NCI-H524 treated with DMSO at 0.1 percent for 48 hours (cell line): ENCODE measurements around the gene MUC5B.

Source experiments
- DNase-seq: peaks from one replicate; lab custom pipeline; 2025; lab: John Stamatoyannopoulos, UW

Gene MUC5B

DNA sequence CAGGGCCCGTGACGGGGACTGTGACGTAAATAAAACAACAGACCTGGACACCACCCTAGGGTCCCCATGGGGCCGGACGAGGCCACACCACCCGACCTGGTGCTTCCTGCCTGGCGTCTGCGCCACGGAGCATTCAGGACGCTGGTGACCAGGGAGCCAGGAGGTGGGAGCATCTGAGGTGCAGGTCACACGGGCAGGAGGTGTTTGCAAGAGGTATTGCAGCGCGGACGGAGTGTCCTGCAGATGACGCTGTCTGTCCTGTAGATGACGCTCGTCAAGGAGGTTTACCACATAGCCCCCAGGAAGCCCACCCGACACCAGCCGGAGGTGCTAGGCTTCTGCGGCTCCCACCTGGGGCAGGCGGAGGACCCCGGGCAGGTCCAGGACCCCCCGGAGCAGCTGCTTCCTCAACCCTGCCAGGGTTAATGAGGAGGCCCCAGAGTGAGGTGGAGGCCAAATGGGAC lies 986 bp upstream of the MUC5B start:
- no peak for DNase-seq

DNA sequence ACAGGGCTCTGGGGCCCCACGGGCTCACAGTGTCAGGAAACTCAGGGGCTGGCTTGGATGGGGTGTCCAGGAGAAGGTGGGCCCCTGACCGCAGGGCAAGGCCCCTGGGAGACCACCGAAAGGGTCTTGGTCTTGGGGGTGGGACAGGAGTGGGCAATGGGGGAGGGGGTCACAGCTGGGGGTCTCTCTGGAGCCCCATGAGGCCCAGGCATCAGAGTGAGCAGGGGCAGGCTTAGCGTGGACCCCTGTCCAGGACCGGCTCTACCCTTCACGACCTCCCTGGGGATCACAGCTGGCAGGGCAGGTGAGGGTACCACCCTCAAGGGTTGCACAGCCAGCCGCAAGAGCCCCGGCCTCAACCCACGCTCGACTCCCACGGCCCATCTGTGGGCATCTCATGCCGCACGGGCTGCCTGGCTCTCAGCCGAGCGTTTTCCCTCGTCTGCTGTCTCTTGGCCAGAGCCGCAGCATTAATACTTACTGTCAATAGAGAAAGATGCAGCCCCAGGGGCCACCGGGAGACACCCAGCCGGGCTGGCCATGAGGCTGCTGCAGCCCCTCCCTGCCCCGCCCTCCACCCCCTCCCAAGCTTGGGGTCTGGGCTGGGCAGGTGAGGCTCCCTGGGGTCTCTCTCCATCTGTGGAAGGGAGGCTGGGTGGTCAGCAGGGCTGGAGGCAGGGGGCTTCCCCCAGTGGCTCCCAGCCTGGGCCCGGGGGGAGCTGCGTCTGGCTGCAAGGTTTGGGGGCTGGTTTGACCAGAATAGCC lies 662 bp downstream of the MUC5B start:
- DNase-seq = no peak

DNA sequence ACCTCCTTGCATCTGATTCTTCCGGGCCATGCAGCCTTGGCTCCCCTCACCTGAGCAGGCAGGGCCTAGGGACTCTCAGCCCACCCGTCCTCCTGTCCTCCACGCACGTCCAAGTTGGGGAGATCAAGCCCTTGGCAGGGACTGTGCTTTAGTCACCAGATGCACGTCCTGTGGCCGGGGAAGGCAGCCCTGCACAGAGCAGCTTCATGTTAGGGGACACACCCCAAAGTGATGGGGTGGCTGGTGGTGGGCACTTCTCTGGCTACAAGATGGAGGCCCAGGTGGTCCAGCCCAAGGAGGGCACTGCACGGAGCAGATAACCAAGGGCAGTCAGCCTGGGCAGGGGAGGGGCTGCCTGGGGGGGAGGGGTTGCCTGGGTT lies 1.2 kb downstream of the MUC5B start:
- DNase-seq = no peak

DNA sequence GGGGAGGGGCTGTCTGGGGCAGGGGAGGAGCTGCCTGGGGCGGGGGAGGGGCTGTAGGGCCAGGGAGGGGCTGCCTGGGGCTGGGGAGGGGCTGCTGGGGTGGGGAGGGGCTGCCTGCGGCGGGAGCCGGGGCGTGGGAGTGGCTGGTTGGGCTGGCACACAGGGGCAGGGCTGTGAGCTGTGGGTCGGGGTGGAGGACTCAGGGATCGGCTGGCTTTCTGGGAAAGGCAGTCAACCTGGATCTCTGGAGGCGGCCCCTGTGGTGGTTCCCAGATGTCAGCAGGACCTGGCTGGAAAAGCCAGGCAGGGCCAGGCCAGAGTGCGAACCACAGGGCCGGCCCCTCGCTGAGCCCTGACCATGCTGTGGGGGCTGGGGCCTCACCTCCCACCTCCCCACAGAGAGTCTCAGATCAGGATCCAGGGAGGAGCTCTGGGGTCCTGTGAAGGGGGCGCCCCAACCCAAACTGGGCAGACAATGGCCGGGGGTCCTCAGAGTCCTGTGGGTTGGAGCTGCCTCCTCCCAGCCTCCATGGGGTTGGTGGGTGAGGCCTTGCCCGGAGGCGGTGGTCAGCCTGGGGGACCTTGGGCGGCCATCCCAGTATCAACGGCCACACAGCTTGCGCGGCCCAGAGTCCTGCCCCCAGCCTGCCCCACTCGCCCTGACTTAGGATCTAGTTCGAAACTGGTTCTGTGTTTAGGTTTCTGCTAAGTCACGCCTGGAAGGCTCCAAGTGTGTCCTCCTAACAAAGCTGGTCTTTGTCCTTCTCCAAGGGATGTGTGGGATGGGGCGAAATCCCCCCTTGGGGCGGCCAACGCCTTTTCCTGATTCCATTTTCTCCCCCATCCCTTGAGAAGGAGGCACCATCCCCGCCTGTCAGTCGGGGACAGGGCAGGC lies 1.9 kb downstream of the MUC5B start:
- no peak for DNase-seq

DNA sequence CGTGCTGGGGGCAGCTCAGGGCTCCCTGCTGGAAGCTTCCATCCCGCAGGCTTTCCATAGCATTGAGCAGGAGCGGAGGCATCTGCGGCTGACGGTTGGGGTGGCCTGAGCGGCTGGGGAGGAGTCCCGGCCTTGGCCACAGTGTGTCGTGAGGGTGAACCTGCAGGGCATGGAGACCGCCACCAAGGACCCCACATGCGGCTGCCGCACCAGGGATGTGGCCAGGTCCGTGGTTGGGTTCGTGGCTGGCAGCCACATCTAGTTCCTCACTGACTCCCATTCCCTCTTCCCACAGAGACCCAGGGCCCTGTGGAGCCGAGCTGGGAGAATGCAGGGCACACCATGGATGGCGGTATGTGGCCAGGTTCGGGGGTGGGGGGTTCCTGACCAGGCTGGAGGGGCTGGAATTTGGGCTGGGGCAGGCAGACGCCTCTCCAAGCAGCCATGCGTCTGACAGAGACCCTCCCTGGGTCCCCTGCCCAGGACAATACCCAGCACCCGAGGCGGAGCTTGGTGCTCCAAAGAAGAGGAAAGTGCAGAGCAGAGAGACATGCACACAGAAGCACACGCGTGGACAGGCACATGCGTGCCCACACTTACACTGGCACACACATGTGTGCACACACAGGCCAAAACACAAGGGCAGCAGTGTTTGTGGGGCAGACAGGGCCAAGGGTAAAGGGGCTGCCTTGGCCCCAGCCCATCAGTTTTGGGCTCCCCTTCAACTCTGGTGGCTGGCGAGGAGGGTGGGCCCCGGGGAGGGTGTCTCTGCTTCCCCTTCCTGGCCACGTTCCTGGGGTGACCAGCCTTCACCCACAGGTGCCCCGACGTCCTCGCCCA lies 2.7 kb downstream of the MUC5B start:
- DNase-seq = no peak

DNA sequence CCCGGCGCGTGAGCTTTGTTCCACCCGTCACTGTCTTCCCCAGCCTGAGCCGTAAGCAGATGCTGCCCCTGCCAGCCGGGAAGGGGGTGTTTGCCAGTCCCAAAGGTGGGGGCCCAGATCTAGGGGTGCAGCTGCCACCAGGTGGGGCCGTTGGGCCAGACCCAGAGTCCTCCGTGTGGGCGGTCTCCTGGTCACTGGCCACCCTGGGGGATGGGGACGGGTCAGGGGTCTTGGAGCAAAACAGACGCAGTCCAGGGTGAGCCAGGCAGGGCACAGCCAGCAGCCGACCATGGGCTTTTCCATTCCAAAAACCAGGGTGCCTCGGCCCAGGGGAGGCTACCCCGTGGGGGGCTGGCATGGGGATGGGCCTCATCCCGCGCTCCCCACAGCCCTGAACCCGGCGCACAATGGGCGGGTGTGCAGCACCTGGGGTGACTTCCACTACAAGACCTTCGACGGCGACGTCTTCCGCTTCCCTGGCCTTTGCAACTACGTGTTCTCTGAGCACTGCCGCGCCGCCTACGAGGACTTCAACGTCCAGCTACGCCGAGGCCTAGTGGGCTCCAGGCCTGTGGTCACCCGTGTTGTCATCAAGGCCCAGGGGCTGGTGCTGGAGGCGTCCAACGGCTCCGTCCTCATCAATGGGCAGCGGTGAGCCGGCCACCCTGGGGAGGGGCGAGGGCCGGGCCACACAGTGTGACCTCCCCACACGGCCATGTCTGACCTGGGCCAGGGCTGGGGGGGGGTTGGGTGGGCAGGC lies 3.5 kb downstream of the MUC5B start:
- no peak for DNase-seq

DNA sequence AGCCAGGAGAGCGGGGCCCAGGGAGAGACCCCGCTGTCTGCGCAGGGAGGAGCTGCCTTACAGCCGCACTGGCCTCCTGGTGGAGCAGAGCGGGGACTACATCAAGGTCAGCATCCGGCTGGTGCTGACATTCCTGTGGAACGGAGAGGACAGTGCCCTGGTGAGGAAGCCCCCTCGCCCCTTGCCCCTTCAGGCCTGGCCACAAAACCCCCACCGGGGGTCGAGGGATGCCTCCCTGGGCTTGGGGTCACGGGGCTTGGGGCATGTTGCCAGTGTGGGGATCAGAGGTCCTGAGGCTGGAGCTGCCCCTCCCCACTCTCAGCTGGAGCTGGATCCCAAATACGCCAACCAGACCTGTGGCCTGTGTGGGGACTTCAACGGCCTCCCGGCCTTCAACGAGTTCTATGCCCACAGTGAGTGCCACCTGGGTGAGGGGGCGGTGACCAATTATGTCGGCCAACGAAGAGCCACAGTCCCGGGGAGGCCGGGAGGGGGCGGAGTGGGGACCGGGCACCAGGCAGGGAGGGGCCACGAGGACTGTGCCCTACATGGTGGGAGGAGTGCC lies 4.2 kb downstream of the MUC5B start:
- no peak for DNase-seq

DNA sequence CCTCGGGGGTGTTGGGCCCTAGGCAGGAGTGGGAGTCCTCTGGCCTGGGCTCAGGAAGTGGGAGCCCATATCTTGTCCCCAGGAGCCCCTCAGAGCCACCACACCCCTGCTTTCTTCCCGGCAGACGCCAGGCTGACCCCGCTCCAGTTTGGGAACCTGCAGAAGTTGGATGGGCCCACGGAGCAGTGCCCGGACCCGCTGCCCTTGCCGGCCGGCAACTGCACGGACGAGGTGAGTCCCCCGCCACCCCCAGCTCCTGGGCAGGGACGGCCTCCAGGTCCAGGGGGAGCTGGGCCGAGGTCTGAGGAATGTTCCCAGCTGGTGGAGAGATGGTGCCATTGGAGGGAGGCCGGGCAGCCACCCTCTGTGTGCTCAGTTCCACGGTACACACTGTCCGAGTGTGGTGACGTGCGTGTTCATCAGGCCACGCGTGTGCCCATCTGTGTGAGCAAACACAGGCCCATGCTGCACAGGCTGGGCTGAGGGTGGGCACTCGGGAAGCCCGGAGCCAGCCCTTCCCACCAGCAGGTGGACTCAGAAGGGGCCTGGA lies 4.8 kb downstream of the MUC5B start:
- DNase-seq = no peak

DNA sequence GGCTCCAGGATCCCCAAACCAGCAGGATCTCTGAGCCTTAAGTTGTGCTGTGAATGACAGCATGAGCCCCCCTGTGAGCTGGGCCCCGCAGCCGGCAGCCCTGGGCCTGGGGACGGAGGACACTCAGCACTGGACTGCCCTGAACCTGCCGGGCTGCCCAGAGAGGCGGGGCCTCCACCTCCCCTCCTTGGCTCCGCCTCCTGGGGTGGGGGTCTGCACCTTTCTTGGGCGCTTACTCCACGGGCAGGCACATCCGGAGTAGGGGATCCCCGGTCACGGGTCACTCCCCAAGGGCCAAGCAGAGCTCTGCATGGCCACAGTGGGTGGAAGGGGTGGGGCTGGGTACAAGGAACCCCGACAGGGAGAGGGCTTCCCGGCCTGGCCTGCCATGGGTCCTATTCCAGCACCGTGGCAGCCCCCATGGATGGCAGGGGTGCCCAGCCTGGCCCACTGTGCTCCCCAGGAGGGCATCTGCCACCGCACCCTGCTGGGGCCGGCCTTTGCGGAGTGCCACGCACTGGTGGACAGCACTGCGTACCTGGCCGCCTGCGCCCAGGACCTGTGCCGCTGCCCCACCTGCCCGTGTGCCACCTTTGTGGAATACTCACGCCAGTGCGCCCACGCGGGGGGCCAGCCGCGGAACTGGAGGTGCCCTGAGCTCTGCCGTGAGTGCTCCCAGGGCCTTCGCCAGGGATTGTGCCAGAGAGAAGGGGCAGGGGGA lies 5.4 kb downstream of the MUC5B start:
- no peak for DNase-seq

DNA sequence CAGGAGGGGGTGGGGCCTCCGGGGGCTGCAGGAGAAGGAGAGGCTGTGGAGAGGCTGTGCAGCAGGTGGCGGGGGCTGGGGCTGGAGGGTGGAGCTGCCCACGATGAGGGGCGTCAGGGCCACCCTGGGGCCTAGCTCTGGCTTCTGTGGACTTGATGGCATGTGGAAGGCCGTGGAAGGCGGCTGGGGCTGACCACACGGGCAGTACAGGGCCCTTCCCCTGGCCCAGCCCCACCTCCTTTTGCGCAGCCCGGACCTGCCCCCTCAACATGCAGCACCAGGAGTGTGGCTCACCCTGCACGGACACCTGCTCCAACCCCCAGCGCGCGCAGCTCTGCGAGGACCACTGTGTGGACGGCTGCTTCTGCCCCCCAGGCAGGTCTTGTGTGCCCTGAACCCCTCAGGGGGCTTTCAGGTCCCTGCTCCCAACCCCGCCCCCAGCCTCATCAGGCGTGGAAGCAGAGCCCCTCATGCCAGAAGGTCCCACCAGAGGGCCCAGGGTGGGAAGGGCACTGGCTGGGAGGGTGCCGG lies 6.1 kb downstream of the MUC5B start:
- DNase-seq = no peak

DNA sequence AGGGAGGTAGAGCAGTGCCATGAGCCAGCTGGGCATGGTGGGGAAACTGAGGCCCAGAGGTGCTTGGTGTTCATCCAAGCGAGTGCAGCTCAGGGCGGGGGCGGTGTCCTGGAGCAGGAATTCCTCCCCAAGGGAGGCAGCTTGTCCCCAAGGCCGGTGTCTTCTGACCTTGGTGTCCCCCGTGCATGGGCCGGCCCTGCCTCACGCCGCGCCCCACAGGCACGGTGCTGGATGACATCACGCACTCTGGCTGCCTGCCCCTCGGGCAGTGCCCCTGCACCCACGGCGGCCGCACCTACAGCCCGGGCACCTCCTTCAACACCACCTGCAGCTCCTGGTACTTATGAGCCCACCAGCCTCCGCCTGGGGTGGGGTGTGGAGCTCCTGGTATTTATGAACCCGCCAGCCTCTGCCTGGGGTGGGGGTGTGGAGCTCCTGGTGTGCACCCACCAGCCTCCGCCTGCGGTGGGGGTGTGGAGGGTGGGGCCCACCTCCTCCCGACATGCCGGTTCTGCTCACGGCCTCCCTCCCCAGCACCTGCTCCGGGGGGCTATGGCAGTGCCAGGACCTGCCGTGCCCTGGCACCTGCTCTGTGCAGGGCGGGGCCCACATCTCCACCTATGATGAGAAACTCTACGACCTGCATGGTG lies 6.7 kb downstream of the MUC5B start:
- no peak for DNase-seq

DNA sequence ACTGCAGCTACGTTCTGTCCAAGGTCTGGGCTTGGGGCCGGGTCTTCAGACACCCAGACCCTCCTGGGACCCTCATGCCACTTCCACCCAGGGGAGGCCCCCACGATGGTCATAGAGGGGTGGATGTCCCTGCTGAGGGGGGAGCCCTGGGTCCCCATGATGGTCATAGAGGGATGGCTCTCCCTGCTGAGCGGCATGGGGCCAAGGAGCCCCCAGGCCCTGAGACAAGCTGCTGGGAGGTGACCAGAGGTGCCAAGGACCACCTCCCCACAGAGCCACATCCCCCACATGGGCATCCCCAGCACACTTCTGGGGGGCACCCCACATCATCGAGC lies 7.2 kb downstream of the MUC5B start:
- no peak for DNase-seq

DNA sequence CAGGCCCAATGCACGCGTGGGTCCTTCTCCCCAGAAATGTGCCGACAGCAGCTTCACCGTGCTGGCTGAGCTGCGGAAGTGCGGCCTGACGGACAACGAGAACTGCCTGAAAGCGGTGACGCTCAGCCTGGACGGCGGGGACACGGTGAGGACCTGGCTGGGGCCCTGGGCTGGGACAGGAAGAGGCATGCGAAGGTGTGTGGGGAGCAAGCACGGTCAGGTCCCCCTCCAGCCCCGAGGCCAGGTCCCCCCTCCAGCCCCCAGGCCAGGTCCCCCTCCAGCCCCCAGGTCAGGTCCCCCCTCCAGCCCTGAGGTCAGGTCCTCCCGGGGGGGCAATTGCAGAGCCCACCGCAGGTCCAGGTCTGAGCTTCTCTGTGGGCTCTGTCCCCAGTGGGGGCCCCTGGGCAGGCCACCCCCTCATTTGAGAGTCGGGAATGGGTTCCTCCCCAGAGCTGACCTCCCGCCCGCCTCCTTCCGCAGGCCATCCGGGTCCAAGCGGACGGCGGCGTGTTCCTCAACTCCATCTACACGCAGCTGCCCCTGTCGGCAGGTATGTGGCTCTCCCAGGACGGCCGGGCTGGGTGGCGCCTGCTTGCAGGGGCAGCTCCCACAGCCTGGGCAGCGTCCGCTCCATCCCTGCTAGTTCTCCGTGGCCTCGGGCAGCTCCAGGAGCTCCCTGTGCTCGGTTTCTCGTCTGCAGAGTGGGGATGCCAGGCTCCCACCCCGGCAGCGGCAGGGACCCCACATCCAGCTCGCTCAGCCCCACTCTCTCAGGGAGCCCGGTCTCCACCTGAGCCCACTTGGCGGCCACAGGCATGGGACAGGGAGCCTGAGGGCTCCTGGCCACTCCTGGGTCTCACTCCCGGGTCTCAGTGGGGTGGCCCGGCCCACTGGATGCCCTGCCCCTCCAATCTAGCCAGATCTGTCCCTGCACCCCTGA lies 7.9 kb downstream of the MUC5B start:
- no peak for DNase-seq

DNA sequence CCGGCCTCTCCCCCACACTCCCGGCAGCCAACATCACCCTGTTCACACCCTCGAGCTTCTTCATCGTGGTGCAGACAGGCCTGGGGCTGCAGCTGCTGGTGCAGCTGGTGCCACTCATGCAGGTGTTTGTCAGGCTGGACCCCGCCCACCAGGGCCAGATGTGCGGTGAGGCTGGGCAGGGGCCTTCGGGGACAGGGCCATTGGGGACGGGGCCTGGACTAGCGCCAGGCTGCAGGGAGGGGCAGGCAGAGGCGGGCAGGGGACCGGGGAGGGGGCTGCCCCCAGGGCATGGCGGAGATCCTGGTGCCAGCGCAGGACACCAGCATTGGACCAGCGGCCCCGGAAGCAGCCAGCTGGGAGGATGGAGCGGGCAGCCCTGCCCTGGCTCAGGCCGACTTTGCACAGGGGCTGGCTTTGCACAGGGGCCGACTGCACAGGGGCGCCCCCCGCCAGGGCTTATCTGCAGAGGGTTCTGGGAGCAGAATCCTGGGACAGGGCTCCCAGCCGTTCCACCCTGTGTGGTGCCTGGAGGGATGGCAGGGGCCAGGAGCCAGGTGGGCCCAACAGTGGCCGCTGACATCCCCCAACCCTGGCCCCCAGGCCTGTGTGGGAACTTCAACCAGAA lies 8.6 kb downstream of the MUC5B start:
- DNase-seq = no peak

DNA sequence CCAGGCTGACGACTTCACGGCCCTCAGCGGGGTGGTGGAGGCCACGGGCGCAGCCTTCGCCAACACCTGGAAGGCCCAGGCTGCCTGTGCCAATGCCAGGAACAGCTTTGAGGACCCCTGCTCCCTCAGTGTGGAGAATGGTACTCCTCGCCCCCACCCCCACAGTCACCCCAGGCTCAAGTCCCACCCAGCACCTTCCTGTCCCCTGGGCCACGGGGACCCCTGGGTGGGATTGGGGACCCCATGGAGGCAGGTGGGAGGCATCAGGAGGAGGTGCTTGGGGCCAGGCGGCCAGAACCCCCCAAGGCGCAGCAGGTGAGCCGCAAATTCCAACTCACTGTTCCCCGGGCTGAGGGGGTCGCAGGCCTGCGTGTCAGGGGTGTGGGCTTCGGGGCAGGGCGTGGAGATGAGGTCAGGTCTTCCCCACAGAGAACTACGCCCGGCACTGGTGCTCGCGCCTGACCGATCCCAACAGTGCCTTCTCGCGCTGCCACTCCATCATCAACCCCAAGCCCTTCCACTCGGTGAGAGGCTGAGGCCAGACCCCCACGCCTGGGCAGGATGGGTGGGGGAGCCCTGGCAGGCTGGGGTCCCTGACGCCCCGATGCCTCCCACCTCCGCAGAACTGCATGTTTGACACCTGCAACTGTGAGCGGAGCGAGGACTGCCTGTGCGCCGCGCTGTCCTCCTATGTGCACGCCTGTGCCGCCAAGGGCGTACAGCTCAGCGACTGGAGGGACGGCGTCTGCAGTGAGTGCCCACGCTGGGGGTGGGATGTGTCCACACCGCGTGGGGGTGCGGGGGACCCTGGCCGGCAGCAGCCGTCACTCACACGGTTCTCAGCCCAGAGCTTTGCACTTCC lies 9.4 kb downstream of the MUC5B start:
- DNase-seq = no peak

DNA sequence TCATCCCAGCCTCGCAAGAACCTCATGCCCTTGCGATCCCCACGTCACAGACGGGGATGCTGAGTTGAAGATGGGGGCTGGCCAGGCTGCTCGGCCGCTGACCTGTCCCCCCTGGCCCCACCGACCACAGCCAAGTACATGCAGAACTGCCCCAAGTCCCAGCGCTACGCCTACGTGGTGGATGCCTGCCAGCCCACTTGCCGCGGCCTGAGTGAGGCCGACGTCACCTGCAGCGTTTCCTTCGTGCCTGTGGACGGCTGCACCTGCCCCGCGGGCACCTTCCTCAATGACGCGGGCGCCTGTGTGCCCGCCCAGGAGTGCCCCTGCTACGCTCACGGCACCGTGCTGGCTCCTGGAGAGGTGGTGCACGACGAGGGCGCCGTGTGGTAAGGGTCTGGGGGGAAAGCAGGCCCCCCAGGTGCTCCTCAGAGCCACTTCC lies 10.0 kb downstream of the MUC5B start:
- DNase-seq = no peak
